NCI-H82 treated with DMSO at 0.1 percent for 48 hours (cell line): ENCODE data around the gene EDC3.
"Not testable (repeated sequence)": the region's sequence is repeated elsewhere in the genome, so short reads cannot be mapped to it uniquely, and the experiment has no call there.

Source experiments
- DNase-seq: peaks from one replicate; lab custom pipeline; 2025; ENCODE audit not compliant: unreplicated experiment; lab: John Stamatoyannopoulos, UW

EDC3 gene

GRCh38 chr15:74695597-74696397 lies at the start of gene EDC3:
Gene EDC3 (minus strand): TSS chr15:74696024. CDS start chr15:74675124, 20,900 bp downstream.
- peak; percentile 60 for DNase-seq

DNA sequence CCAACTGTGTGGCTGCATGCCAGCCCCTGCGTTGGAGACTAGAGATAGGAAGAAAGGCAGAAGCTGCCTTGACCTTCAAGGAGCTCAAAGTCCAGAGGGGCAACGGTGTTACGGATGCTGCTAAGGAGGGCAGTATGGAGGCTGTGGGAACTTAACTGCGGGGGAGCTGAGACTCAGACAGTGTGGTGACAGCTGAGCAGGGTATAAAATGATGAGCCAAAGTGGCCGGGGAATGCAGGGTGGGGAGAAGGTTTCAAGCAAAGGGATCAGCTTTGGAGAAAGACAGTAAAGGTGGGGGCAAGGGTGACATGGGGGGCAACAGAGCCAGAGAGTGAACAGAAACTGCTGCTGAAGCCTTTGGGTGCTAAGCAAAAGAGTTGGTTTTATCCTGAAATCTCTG lies 46.6 kb upstream of the EDC3 start:
- no peak for DNase-seq

GRCh38 chr15:74738239-74738638 lies 42.4 kb upstream of the EDC3 start:
- not testable (repeated sequence) for DNase-seq

DNA sequence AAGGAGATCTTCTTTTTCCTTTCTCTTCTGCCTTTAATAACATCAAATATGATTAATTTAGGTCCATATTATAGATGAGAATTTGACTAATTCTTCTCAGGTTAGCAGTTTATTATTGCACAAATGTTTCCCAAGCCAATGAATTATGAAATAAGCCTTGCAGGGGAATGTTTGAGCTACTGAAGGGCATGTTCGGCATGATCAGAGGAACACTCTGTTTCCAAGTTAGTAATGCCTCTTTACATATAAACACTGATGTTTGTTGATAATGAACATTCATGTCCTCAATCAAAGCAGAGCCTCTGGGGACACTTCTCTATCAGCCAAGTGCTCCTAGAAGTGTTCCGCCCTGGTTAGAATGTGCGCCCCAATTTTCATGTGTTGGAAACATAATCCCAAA lies 39.5 kb upstream of the EDC3 start:
- DNase-seq, result no peak

DNA sequence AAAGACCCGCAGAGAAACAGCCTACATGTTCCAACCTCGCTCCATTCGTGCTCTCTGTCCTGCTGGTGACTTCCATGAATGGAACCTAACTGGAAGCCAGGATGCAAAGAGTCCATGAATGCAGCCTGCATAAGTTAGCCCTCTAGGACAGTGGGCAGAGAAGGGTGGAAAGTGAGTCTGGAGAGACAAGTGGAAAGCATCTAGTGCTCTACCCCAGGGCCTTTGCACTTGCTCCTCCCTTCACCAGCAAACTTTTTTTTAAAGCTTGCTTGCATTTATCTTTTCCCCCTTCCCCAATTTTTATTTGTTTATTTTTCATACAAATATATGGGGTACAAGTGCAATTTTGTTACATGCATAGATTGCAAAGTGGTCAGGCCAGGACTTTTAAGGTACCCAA lies 37.4 kb upstream of the EDC3 start:
- no peak for DNase-seq

DNA sequence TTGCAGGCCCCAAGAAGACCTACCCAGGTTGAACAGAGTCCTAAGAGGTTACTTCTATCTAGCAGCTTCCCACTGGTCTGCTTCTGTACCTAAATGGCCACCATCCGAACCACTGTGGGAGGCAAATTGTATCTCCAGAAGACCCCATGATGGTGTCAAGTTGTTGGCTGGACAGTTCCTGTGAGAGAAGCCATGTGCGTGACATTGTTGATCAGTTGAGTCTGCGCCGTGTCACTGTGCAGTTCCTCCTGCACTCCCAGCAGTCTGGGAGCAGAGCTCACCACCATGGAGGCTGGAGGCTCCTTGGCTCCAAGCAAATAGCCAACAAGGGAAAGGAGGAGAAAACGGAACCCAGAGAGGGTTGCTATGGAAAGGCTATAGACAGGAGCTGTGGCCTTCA lies 37.0 kb upstream of the EDC3 start:
- DNase-seq, result no peak

- DNase-seq, result no peak
These were observed 34.9 kb upstream of the EDC3 start for GRCh38 chr15:74730619-74731316.

- DNase-seq, result not testable (repeated sequence)
These were observed 33.5 kb upstream of the EDC3 start for GRCh38 chr15:74729372-74729771.

GRCh38 chr15:74728699-74729098 lies 32.9 kb upstream of the EDC3 start:
- not testable (repeated sequence) for DNase-seq

DNA sequence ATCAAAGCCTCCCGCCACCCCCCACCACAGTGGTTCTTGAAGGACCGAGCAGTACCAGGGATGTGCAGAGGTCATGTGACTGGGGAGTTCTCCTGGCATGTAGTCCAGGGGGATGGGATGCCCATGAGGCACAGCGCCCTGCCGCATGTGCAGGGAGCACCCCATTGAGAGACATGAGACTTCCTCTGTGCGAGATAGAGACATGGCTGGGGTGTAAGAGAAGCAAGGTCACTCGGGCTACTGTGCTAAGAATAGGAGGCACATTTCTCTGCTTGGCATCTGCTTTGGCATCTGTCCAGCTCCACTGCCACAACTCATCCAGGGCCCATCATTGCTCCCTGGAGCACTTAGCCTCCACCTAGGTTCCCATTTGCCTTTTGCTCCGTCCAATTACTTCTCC lies 31.9 kb upstream of the EDC3 start:
- DNase-seq, result no peak

- no peak for DNase-seq
These were observed 30.9 kb upstream of the EDC3 start for GRCh38 chr15:74726774-74727164.

DNA sequence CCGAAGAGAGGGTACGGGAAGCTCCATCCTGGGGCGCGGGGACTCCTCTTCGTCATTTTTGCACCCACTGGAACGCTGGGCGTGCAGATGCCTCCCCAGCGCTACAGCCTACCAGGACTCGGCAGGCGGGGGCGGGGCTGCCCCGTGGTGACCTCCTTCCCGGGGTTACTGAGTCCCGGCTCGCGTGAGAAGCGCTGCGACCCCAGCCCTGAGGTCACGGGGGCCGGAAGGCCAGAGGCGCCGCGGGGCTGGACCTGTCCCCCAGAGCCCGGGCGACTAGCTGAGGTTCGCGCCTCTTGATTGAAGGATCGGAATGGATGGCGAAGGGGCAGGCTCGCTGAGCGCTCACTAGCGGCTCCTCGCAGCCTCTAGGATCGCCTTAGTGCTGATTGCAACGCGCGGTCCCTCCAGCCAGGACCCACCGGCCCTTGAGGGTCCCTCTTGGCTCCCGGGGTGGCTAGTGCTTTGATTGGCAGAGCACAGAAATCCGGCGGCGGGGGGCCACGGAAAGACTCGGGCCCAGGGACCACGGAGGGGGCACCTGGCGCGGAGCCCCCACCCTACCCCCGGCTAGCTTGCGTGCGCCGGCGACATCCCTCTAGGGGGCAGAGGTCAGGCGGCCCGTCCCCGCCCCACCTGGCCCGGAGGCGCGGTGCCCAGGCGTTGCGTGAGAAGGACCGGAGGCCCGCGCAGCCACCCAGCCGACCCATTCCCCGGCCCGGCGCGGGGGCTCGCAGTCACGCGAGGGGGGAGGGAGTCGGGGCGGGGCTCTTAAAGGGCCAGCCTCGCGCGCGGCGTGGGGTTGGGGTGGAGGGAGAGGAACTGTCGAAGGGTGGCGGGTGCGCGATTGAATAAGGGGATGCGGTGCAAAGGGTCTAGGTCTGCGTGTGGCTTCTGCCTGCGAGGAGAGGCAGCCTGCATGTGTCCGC lies 30.3 kb upstream of the EDC3 start:
- DNase-seq, result no peak

- no peak for DNase-seq
These were observed 29.5 kb upstream of the EDC3 start, which contains the start of gene CYP1A1 for GRCh38 chr15:74725225-74725774. Gene CYP1A1 (minus strand): TSS chr15:74725528. CDS start chr15:74723097, 2,431 bp downstream.

DNA sequence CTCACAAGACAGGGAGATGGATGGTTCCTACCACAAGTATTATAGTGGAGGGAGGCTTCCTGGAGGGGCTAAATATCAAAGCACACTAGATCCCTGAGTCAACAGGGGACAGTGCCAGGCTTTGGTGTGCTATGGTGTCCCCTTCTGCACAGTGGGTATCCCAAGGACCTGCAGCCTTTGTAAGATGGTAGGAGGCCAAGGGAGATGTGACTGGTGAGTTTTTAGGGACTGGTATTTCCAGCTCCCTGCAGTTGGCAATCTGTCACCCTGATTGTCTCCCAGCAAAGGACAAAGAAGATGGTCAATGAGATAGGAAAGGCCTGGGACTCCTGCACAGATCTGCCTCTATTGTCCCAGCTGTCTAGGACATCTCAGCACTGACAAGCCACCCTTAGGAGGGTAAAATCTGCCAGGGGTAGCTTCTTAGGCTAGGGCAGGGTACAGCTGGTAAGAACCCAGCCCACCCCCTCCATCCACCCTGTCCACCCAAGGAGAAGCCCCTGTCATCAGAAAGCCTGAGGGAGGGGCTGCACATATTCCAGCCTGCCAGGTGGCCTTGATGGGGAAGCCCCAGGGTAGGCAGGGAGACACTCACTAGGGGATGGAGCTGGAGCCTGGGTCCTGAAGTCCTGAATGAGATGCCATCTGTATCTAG lies 28.9 kb upstream of the EDC3 start:
- DNase-seq, result no peak

DNA sequence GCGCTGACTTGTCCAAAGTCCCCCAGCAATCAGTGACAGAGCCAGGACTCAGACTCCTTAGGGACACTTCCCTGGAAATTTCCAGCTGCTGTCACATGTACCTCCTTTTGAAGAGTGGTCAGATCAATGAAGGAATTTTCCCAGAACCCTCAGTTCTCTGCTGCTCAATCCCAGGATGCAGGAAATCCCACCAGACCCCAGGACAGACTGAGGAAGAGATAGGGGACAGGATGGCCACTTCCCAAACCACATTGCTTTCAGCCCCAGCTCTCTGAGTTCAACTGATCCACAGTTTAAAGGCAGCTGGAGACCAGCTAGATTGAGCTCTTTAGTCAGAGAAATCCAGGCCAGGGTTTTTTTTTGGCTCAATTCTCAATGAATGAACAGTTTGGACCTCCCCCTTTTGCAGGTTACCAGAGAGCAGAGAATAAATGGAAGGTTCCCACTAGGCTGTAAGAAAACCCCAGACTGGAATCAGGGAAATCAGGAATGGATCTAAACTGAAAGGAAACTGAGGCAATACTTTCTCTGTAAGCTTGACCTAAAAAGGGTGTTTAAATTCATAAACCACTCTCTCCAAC lies 28.0 kb upstream of the EDC3 start:
- DNase-seq, result no peak

- no peak for DNase-seq
These were observed 27.4 kb upstream of the EDC3 start for GRCh38 chr15:74723187-74723586.

DNA sequence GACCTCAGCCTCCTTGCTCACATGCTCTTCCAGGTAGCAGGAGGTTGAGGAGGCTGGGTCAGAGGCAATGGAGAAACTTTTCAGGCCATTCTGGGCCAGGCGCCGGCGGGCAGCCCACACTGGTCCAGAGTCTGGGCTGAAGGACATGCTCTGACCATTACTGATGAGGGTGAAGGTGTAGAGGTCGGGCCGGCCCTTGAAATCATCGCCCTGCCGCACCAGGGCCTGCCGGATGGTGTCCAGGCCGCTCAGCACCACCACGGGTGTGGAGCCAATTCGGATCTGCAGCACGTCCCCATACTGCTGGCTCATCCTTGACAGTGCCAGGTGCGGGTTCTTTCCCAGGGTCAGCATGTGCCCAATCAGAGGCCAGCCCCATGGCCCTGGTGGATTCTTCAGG lies 26.8 kb upstream of the EDC3 start:
- no peak for DNase-seq

GRCh38 chr15:74716651-74717050 lies 20.8 kb upstream of the EDC3 start:
- DNase-seq, result no peak

- DNase-seq, result no peak
These were observed 16.5 kb upstream of the EDC3 start for GRCh38 chr15:74712311-74712710.
